Measurements from ENCODE around the gene NUDT19. TPM values are rescaled to one million over a fixed set of nuclear protein-coding genes. Genes with fewer than 3 reads are reported as not detected.

The NUDT19 gene
- total and polyA plus RNA-seq, 9 of the 15 experiments (the other 6 are each of a cell fraction or from before 2014, with no cell fraction given): 9.6 to 38.6 (median 14.4) TPM

- DNase-seq (ENCODE audit: extremely low read depth in 1 of 4, low spot score in 3 of 4) (no peak), FAIRE-seq (no peak), ATAC-seq (no peak)
- H3K36me3 ChIP-seq (ENCODE audit: control insufficient read depth, insufficient read depth, low read length): peaks cover 3% of the 10 kb centered on the region; the same call in 1 of the 3 replicates
- POLR2A ChIA-PET: no interaction called here
- 80% methylated on average over 8 of the region's 22 CpGs for WGBS (ENCODE audit: insufficient coverage, low coverage, missing lambda C conversion rate)
- H3K9me3 ChIP-seq (replicated peaks; ENCODE audit: control insufficient read depth, insufficient read depth, low read depth, low read length): no peaks in the 10 kb centered on the region
- no peak overlapping the region for H2AFZ ChIP-seq (ENCODE audit: low read depth, low read length)
- no peaks in the 10 kb centered on the region for H3K79me2 ChIP-seq (ENCODE audit: control insufficient read depth, insufficient read depth, low read length)
- H3K4me2 ChIP-seq (ENCODE audit: insufficient read depth, low read length): no peak overlapping the region
- H3K27me3 ChIP-seq (ENCODE audit: control insufficient read depth in 2 of 2, insufficient read depth in 2 of 2, low read length in 2 of 2): no peaks in the 10 kb centered on the region
- H3K4me3 ChIP-seq: no peak overlapping the region
- no peaks in the 10 kb centered on the region; a peak in 2 of 5 replicates for H3K4me1 ChIP-seq (replicated peaks in 1 of 2; ENCODE audit: control insufficient read depth in 2 of 2, insufficient read depth in 2 of 2, low read length in 2 of 2)
- CTCF ChIA-PET (ENCODE audit: low intra/inter-chr PET ratio): no interaction called here
- intact Hi-C loops (cut with micrococcal nuclease): no loop called here
- TF ChIP-seq ETV5 (CRISPR knock-in tag; IDR thresholded peaks at IDR 0.05; ENCODE audit: low read depth) (no peak), EGR1 (conservative IDR thresholded peaks at IDR 0.05) (peak; percentile 71), KLF16 (IDR thresholded peaks at IDR 0.05) (no peak)
- in situ Hi-C loops (cut with MboI): no loop called here
- H3K9me1 ChIP-seq (ENCODE audit: control insufficient read depth, insufficient read depth, low read length): no peaks in the 10 kb centered on the region
- no TSS peak for BruUV-seq (replicated peaks)
- H3K9ac ChIP-seq (ENCODE audit: insufficient read depth in 1 of 2, low read depth in 2 of 2, low read length in 2 of 2): no peak overlapping the region
- no peaks in the 10 kb centered on the region for H4K20me1 ChIP-seq (replicated peaks; ENCODE audit: control insufficient read depth, insufficient read depth, low read length)
- H3K27ac ChIP-seq (ENCODE audit: extremely low read depth, low read depth, low read length): no peak overlapping the region
Observed at GRCh38 chr19:32720216-32720935, 28.8 kb downstream of the NUDT19 start.

- H2AFZ ChIP-seq (ENCODE audit: low read depth, low read length): no peak overlapping the region
- ATAC-seq (no peak), FAIRE-seq (no peak), DNase-seq (ENCODE audit: extremely low read depth in 1 of 4, low spot score in 3 of 4) (no peak)
- TF ChIP-seq MTF1 (CRISPR knock-in tag; IDR thresholded peaks at IDR 0.05; ENCODE audit: borderline replicate concordance) (no peak), ZNF75A (CRISPR knock-in tag; IDR thresholded peaks at IDR 0.05) (no peak), ATF7 (IDR thresholded peaks at IDR 0.05) (no peak), FOS (IDR thresholded peaks at IDR 0.05; ENCODE audit: extremely low read depth, insufficient read length) (no peak), DDX20 (tag; IDR thresholded peaks at IDR 0.05; ENCODE audit: low read depth) (no peak), TAF15 (IDR thresholded peaks at IDR 0.05; ENCODE audit: low read depth, low read length) (no peak), ZFP30 (CRISPR knock-in tag; IDR thresholded peaks at IDR 0.05; ENCODE audit: borderline replicate concordance) (no peak), PHF21A (IDR thresholded peaks at IDR 0.05; ENCODE audit: borderline replicate concordance, low read depth) (no peak)
- WGBS (ENCODE audit: insufficient coverage, low coverage, missing lambda C conversion rate): 85% methylated on average over 20 of the region's 22 CpGs
- no peak overlapping the region for H3K9ac ChIP-seq (ENCODE audit: insufficient read depth in 1 of 2, low read depth in 2 of 2, low read length in 2 of 2)
- H3K4me1 ChIP-seq (replicated peaks in 1 of 2; ENCODE audit: control insufficient read depth in 2 of 2, insufficient read depth in 2 of 2, low read length in 2 of 2): no peaks in the 10 kb centered on the region; a peak in 2 of 5 replicates
- in situ Hi-C loops (cut with MboI) (no loop called here), intact Hi-C loops (cut with micrococcal nuclease) (no loop called here)
- H4K20me1 ChIP-seq (replicated peaks; ENCODE audit: control insufficient read depth, insufficient read depth, low read length): no peaks in the 10 kb centered on the region
- CTCF ChIA-PET (ENCODE audit: low intra/inter-chr PET ratio): no interaction called here
- H3K36me3 ChIP-seq (ENCODE audit: control insufficient read depth, insufficient read depth, low read length): peaks cover 3% of the 10 kb centered on the region; the same call in 1 of the 3 replicates
- no peaks in the 10 kb centered on the region for H3K9me1 ChIP-seq (ENCODE audit: control insufficient read depth, insufficient read depth, low read length)
- H3K27me3 ChIP-seq (ENCODE audit: control insufficient read depth in 2 of 2, insufficient read depth in 2 of 2, low read length in 2 of 2): no peaks in the 10 kb centered on the region
- no peak overlapping the region for H3K4me3 ChIP-seq
- no peak overlapping the region for H3K27ac ChIP-seq (ENCODE audit: extremely low read depth, low read depth, low read length)
- POLR2A ChIA-PET: no interaction called here
- no peak overlapping the region for H3K4me2 ChIP-seq (ENCODE audit: insufficient read depth, low read length)
- no TSS peak for BruUV-seq (replicated peaks)
- H3K79me2 ChIP-seq (ENCODE audit: control insufficient read depth, insufficient read depth, low read length): no peaks in the 10 kb centered on the region
- no peaks in the 10 kb centered on the region for H3K9me3 ChIP-seq (replicated peaks; ENCODE audit: control insufficient read depth, insufficient read depth, low read depth, low read length)
Observed at GRCh38 chr19:32720936-32721250, 29.3 kb downstream of the NUDT19 start.

All from K562 (cell line).